Activated CD8-positive, alpha-beta T cell treated with anti-CD3 and anti-CD28 coated beads for 36 hours (primary cell): ENCODE data around the gene EPS8L2. TPM values are rescaled to one million over a fixed set of nuclear protein-coding genes. Genes with fewer than 3 reads are reported as not detected.
A peak's percentile ranks its signal among the peaks of the same experiment; 100 is the strongest.

Source experiments
- ATAC-seq: fragments of 200-7000 bp; cut with Tn5 transposase; one replicate; pipeline ENCODE4 v1.10.0; 2021; ENCODE audit warnings: mild to moderate bottlenecking, moderate library complexity
- CTCF ChIA-PET: fragments of 350-600 bp; sonication (Branson Sonifier 250); formaldehyde crosslinking; loops from one replicate; lab custom pipeline; 2021; ENCODE audit warnings: antibody characterized with exemption; lab: Charles Lee
- POLR2A ChIA-PET: fragments of 350-600 bp; sonication (Branson Sonifier 250); formaldehyde crosslinking; loops from one replicate; lab custom pipeline; 2021; ENCODE audit warnings: antibody characterized with exemption; lab: Charles Lee
- DNase-seq: peaks from one replicate; pipeline ENCODE4 v3.0.0-alpha.2; 2020
- H3K27ac Mint-ChIP-seq: one replicate; pipeline ENCODE4 v1.8.0; 2021; ENCODE audit warnings: mild to moderate bottlenecking, mixed read lengths
- H3K27me3 Mint-ChIP-seq: one replicate; pipeline ENCODE4 v1.8.0; 2021; ENCODE audit warnings: mixed read lengths
- H3K36me3 Mint-ChIP-seq: one replicate; pipeline ENCODE4 v1.8.0; 2021; ENCODE audit warnings: low read depth, mixed read lengths
- H3K4me1 Mint-ChIP-seq: one replicate; pipeline ENCODE4 v1.8.0; 2021; ENCODE audit warnings: low read depth, mixed read lengths
- H3K4me3 Mint-ChIP-seq: one replicate; pipeline ENCODE4 v1.8.0; 2021; ENCODE audit warnings: mild to moderate bottlenecking, moderate library complexity, mixed read lengths
- H3K9me3 Mint-ChIP-seq: one replicate; pipeline ENCODE4 v1.8.0; 2021; ENCODE audit warnings: mixed read lengths
- intact Hi-C: fragments of 100-400 bp; cut with micrococcal nuclease; formaldehyde crosslinking; loops from one replicate; pipeline ENCODE4 v1.10.0; 2022
- total RNA-seq, 2 experiments: library from RNA; stranded (reverse); gene quantifications; one replicate each; pipeline ENCODE4 v1.2.3, GENCODE V29; 2021
- TF ChIP-seq, protein P1 (sequence below): fragments of 200-600 bp; IDR thresholded peaks from one replicate; pipeline ENCODE4 v1.8.0; 2022; ENCODE audit warnings: antibody characterized with exemption, mild to moderate bottlenecking

Gene EPS8L2
- total RNA-seq, 2 experiments from 2014 or later, result 15.0 to 16.7 TPM

DNA sequence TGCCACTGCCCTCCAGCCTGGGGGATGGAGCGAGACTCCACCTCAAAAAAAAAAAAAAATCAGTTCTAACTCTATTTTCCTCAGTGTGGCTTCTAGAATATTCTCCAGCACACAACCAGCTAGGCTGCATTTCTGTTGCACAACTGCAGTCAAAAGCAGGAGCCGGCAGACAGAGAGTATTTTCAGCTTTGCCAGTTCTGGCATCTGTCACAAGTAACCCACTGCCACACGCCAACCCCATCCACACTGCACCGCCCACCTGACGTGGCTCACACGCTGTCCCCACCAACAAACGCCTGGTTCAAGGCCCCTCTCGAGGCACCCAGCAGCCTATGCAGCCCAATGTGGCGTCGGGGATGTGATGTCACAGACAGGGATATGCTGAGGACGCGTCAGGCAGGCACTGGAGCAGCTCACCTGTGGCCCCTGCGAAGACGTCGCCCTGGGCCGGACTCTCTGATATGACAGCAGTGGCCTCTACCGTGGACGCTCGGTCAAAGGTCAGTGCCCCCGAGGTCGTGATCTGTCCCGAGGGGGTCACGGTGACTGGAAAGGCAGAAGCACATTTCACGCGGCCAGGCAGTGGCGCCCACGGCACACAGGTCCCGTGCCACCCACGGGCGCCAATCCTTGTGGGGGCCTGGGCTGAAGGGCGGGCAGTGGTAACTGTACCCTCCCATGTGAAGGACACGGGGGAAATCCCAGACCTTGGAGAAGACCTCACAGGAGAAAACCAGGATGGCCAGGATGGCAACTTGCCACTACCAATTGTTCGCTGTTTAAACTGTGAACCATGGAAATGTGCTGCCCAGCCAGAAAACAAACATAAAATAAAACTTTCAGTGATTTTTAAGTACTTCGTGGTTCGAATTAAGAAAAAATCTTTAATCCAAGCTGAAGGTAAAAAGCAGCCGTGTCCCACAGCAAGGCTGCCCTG is 26.5 kb upstream of the EPS8L2 start:
- intact Hi-C loops, result no loop called here
- CTCF ChIA-PET, result interaction anchor here (2.4 kb wide), 1 partner anchor 48 kb away, joined by 6 read pairs; no protein-coding TSS in a partner anchor
- H3K27ac Mint-ChIP-seq, result no peak overlapping the region
- POLR2A ChIA-PET, result no interaction called here
- TF ChIP-seq, protein P1, sequence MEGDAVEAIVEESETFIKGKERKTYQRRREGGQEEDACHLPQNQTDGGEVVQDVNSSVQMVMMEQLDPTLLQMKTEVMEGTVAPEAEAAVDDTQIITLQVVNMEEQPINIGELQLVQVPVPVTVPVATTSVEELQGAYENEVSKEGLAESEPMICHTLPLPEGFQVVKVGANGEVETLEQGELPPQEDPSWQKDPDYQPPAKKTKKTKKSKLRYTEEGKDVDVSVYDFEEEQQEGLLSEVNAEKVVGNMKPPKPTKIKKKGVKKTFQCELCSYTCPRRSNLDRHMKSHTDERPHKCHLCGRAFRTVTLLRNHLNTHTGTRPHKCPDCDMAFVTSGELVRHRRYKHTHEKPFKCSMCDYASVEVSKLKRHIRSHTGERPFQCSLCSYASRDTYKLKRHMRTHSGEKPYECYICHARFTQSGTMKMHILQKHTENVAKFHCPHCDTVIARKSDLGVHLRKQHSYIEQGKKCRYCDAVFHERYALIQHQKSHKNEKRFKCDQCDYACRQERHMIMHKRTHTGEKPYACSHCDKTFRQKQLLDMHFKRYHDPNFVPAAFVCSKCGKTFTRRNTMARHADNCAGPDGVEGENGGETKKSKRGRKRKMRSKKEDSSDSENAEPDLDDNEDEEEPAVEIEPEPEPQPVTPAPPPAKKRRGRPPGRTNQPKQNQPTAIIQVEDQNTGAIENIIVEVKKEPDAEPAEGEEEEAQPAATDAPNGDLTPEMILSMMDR, result no peak
- DNase-seq (no peak), ATAC-seq (no peak)
- no peak overlapping the region for H3K4me3 Mint-ChIP-seq
- H3K9me3 Mint-ChIP-seq, result no peaks in the 10 kb centered on the region
- H3K36me3 Mint-ChIP-seq, result peaks cover 60% of the 10 kb centered on the region
- H3K27me3 Mint-ChIP-seq, result no peaks in the 10 kb centered on the region
- peaks cover 12% of the 10 kb centered on the region for H3K4me1 Mint-ChIP-seq

DNA sequence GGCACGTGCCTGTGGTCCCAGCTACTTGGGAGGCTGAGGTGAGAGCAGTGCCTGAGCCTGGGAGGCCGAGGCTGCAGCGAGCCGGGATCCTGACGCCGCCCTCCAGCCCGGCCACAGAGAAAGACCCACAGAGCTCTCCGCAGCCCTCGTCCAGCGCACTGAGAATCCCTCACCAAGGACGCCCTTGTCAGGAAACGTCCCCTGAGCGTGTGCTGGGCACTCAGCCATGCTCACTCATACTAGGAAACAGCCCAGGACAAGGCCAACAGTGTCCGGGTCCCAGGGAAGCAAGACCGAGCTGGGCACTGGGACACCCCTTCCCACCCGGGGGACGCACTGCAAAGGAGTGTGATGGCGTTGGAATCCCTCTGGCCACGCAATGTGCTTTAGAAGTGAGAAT is 25.6 kb upstream of the EPS8L2 start:
- Mint-ChIP-seq H3K4me3 (no peak overlapping the region), H3K36me3 (peaks cover 62% of the 10 kb centered on the region), H3K27me3 (no peaks in the 10 kb centered on the region), H3K9me3 (no peaks in the 10 kb centered on the region), H3K4me1 (peaks cover 12% of the 10 kb centered on the region), H3K27ac (peak overlapping the region; percentile 57)
- TF ChIP-seq, protein P1, result no peak
- DNase-seq, result no peak
- ATAC-seq, result no peak
- POLR2A ChIA-PET, result interaction anchor here (3.7 kb wide), 1 partner anchor 14 kb away, joined by 20 read pairs; the partner anchor contains the start of genes DEAF1 and TMEM80
- intact Hi-C loops, result no loop called here
- CTCF ChIA-PET, result interaction anchor here (1.0 to 2.4 kb wide), 3 partner anchors 17 to 47 kb away, joined by 3 to 6 read pairs (median 4); no protein-coding TSS in a partner anchor

DNA sequence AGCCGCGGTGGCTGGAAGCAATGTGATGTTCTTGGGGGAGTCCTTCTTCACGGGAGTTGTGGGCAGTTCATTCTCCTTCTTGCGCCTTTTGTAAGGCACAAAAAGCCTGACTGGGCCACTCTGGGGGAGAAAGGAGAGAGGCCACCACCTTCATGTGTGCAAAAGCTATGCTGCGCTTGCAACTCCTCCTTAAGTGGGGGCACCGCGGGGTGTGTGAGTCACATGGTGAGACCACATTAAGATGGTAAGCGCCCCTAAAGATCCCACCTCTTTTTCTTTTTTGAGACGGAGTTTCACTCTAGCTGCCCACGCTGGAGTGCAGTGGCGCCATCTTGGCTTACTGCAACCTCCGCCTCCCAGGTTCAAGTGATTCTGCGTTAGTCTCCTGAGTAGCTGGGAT is 25.1 kb upstream of the EPS8L2 start:
- H3K4me3 Mint-ChIP-seq, result no peak overlapping the region
- H3K36me3 Mint-ChIP-seq, result peaks cover 62% of the 10 kb centered on the region
- ChIA-PET POLR2A (interaction anchor here (3.7 kb wide), 1 partner anchor 14 kb away, joined by 20 read pairs; the partner anchor contains the start of genes DEAF1 and TMEM80), CTCF (interaction anchor here (1.0 to 2.4 kb wide), 6 partner anchors 12 to 47 kb away, joined by 3 to 6 read pairs (median 4); no protein-coding TSS in a partner anchor)
- intact Hi-C loops, result no loop called here
- ATAC-seq (peak; percentile 96), DNase-seq (peak; percentile 78)
- TF ChIP-seq, protein P1, result no peak
- peak overlapping the region; percentile 57 for H3K27ac Mint-ChIP-seq
- no peaks in the 10 kb centered on the region for H3K9me3 Mint-ChIP-seq
- H3K27me3 Mint-ChIP-seq, result no peaks in the 10 kb centered on the region
- H3K4me1 Mint-ChIP-seq, result peaks cover 12% of the 10 kb centered on the region

DNA sequence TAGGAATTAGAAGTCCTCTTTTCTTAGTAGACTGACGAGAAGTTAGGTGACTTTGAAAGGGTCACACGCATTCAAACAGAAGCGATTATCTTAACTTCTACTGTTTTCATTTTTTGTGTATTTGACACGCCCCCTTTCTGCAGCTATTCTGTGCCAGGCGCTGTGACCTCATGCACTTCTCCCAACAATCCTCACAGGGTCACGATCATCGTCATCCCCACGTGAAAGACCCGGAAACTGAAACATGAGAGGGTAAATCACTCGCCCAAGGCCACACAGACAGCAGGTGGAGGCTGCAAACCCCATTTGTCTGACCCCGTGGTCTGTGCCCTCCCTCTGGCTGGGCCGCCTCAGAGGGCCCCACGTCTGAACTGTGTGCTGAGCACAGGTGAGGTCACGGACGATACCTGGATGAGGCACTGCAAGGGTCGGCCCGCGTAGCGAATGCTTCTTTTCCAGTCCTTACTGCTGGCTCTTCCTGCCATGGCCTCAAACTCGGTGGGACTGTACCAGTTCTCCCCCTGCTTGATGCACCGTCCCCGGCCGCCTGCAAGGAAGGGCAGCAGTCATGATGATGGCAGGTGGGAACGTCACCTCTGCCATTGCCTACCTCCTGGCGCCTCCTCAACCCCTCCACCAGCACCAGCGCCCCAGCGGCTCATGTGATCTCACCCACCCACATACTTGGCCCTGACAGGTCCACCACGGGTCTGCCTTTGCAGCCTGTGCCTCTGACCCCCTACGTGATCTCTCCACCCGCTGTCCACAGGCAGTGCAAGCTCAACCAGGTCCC is 19.4 kb upstream of the EPS8L2 start:
- CTCF ChIA-PET, result no interaction called here
- H3K36me3 Mint-ChIP-seq, result peaks cover 64% of the 10 kb centered on the region

More for the DNA sequence above, 19.4 kb upstream of the EPS8L2 start:
- Mint-ChIP-seq H3K4me3 (no peak overlapping the region), H3K27me3 (no peaks in the 10 kb centered on the region), H3K27ac (no peak overlapping the region), H3K4me1 (peaks cover 27% of the 10 kb centered on the region), H3K9me3 (no peaks in the 10 kb centered on the region)
- TF ChIP-seq, protein P1, result no peak
- DNase-seq, result no peak
- POLR2A ChIA-PET, result interaction anchor here (0.6 to 1.2 kb wide), 3 partner anchors 12 to 13 kb away, joined by 3 read pairs; no protein-coding TSS in a partner anchor
- no peak for ATAC-seq
- intact Hi-C loops, result no loop called here
